HG03439 (cell line): ENCODE data around the gene MDP1.

Source experiments
- ATAC-seq: cut with Tn5 transposase; IDR thresholded peaks from one replicate; pipeline ENCODE4 v1.9.1; 2021; ENCODE audit warnings: mild to moderate bottlenecking, moderate library complexity; ENCODE audit not compliant: unreplicated experiment

Gene MDP1

DNA sequence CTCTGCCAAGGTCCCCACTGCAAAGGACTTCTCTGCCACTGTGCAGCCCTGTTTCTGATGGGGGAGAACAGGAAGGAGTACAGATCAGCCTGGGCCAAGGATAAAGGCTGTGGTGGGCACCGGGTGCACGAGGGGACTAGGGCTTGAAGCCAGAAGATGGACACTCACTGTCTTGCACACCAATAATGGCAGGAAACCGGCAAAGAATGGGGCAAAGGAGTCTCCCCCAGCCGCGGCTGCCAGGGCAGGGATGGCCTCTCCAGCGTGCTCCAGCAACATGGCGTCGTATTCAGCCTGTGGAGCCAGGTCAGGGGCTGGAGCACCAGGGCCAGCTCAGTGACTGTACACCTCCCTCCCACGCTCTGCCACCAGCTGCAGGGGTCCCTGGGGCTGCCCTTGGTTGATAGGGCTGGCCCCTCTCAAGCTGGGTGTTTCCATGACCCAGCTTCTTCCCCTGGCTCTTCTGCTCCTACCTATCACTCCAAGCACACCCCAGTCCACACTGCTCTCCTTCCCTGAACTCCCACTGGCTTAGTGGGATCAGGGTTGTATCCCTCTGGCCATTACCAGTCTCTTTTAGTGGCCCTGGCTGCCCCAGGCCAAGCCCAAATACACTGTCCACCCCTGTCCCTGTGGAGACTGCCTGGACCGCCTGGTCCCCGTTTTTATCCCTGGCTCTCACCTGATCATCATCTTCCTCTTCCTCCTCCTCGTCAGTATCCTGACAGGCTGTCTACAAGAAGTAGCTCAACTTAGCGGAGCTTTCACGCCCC is 33.6 kb downstream of the MDP1 start:
- ATAC-seq = no peak

DNA sequence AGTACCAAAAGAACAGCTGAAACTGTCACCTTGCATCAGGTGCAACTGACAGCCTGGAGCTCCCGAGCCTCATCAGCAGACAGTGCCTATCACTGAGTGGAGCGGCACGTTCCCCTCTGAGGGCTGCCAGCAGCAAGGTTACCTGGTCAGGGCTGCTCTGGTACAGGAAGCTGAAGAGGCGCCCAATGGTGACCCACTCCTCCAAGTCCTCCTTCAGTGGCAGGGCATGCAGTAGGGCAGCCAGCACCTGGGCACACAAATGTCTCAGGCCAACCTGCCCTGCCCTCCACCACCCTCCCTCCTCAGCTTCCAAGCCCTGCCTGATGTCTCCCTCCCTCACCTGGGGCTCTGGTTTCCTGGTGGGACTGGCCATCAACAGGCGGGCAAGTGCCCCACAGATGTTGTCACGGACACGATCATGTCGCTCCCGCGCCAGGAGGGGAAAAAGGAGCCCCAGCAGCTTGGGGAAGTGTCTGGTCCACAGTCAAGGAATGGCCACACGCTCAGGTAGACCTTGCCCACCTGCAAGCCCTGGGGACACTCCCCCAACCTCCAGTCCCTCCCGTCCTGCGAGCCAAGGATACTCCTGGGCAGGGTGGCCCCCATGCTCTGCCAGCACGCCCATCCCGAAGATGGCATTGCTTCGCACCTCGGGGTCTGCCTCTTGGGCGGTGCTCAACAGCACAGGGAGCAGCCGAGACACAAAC is 34.3 kb downstream of the MDP1 start:
- no peak for ATAC-seq

DNA sequence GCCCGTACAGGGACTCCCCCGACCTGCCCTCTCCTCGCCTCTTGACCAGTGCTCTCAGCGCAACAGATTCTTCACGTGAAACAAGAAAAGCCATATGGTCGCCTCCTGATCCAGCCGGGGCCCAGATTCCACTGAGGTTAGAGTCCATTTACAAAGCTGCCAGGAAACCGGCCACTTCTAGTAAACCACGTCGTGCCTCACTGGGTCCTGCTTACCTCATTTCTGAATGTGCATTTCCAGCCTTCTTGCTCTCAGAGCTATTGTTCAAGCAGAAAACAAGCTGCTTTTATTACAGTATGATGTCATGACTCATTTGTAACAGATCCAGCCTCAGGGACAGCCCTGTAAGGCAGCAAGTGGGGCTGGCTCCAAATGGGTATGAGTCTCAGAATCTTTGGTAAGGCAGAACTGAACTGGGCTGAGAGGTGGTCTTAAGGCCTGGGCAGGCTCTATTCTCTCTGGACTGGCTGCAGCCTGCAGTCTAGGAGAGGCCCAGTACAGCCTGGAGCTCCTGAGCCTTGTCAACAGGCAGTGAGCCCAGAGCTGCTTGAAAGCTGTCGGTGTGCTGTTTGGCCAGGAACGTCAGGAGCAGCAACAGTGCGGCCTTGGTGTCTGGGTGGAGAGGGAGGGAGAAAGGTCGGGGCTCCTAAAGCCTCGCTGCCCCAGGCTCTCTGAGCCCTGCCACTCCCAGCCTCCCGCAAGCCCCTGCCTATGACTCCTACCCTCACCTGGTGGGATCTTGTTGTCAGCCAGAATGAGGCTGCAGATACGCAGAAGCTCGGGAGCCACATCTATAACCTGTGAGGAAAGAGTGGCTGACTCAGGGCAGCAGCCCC is 35.7 kb downstream of the MDP1 start:
- ATAC-seq = no peak

DNA sequence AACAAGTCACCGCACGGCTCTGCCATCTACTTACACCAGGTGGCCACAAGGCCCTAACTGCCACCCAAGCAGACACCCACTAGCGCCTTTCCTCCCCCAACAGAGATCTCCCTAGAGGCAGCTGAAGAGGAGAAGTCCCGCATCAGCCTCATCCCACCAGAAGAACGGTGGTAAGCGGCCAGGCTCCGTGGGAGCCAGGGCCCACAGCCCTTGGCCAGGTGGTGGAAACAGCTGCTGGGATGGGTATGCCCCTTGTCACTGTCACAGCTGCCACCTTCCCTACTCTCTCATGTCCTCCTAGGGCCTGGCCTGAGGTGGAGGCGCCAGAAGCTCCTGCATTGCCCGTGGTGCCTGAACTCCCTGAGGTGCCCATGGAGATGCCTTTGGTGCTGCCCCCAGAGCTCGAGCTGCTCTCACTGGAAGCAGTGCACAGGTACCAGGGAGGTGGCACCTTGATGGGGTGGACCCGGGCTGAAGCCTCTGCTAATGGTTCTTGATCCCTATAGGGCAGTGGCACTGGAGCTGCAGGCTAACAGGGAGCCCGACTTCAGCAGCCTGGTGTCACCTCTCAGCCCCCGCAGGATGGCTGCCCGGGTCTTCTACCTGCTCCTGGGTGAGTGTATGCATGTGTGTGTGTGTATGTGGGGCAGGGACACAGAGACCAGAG is 36.4 kb downstream of the MDP1 start:
- no peak for ATAC-seq

DNA sequence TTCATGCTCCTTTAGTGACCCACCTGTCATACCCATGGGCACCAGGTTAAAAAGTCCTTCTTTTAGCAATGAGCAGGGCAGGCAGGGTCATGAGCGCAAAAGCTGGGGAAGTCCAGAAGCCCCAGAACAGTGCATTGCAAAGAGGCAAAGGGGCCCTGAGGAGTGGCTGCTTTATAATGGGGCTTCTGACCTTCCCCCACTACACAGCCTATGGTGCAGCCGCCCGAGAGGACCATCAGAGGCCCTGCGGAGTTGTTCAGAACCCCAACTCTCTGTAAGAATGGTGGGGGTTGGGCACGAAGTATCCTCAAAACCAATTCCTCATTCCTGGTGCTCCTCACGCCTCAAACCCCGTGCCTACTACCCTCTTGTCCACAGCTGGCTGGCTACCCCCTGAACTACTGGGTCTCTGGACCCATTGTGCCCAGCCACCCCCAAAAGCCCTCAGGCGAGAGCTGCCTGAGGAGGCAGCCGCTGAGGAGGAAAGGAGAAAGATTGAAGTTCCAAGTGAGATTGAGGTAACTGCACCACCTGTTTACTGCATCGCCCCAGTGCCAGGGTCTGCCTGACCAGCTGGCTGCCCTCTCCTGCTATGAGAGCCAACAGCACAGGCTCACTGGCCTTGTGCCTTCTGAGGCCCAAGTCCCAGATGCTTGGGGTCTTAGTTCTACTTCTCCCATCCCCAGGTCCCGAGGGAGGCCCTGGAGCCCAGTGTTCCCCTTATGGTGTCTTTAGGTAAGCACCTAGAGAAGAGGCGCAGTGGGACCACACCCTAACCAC is 37.3 kb downstream of the MDP1 start:
- no peak for ATAC-seq

DNA sequence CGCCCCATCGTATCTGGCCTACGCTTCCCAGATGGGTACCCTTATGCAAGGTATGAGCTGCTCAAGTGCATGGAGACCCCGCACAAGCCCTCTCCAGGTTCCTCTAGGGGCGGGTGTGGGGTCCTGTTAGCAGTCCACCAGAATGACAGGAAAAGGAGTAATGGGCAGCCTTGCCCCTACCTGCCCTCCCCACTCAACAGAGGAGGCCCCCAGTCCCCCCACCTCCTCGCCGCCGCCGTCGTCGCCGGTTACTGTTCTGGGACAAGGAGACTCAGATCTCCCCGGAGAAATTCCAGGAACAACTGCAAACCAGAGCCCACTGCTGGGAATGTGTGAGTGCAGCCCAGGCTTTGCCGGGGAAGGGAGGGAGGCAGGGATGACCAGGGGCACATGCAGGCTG is 38.0 kb downstream of the MDP1 start:
- no peak for ATAC-seq

DNA sequence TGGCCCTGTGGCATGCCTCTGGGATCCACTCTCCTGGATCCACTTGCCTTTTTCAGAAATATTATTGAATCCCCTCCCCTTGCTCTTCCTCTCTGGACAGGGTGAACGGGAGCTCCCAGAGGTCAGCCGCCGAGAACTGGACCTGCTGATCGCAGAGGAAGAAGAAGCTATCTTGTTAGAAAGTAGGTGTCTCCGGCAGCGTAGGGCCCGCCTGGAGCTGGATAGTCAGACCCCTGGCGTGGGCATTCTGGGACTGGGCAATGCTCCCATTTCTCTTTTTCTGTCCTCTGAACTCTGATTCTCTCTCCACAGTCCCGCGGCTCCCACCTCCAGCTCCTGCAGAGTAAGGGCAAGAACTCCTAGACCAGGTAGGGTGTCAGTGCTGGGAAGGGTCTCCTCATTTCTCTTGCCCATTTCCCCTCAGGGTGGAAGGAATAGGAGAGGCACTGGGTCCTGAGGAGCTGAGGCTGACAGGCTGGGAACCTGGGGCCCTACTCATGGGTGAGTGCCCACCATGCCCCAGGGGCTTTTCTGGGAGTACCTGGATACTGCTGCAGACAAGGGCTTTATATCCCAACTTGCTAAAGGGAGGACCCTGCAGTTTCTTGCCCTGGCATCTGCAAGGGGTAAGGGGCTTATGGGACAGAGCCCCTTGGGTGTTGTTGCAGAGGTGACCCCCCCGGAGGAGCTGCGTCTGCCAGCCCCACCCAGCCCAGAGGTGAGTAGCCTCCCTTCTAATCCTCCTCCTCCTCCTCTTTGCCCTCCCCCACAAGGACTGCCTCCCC is 38.6 kb downstream of the MDP1 start:
- ATAC-seq = no peak

DNA sequence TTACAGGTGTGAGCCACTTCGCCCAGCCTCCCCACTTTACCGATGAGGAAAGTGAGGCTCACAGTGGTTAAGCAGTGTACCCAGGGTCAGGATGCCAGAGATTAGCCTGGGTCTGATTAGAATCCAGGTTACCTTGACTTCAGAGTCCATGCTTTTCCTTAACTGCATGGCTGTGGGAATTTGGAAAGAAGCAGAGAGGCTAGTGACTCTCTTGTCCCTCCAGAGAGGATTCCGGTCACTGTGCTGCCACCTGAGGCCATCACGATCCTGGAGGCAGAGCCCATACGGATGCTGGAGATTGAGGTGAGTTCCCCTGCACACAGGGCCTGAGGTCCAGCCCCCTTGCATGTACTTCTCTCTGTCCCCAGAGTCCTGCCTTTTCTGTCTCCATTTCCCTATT is 39.3 kb downstream of the MDP1 start:
- no peak for ATAC-seq

DNA sequence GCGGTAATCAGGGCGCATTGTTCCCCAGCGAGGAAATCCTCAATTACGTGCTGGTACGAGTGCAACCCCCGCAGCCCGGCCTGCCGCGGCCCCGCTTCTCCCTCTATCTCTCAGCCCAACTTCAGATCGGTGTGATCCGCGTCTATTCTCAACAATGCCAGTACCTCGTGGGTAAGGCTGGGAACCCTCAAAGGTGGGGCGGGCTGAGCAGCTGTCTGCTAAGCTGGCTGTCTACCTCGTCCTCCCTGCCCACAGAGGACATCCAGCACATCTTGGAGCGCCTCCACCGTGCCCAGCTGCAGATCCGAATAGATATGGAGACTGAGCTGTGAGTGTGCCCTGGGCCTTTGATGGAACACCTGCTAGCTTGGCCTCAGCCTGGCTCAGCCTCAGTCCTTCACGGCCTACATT is 43.0 kb downstream of the MDP1 start:
- ATAC-seq = no peak

DNA sequence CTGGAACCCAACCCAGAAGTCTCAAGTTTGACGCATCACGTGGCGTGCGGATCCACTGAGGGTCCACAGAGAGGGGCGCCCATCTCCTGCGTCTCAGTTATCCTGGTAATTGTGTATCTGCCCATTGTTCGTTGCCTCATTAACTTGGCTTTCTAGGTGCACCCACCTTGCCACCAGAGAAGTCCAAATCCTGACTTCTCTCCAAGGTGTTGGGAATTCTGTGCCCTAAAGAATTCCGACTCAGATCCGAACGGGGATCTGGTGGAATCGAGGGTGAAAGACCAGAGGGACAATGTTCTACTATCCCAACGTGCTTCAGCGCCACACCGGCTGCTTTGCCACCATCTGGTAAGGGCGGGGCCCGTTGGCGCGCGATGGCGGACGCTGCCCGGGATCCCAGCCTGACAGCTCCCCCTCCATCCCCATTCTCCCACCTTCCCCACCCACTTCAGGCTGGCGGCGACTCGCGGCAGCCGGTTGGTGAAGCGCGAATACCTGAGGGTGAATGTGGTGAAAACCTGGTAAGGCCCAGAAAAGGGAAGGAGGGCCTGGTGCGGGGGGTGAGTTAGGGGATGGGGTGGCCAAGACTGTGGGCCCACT is 43.5 kb downstream of the MDP1 start:
- no peak for ATAC-seq

DNA sequence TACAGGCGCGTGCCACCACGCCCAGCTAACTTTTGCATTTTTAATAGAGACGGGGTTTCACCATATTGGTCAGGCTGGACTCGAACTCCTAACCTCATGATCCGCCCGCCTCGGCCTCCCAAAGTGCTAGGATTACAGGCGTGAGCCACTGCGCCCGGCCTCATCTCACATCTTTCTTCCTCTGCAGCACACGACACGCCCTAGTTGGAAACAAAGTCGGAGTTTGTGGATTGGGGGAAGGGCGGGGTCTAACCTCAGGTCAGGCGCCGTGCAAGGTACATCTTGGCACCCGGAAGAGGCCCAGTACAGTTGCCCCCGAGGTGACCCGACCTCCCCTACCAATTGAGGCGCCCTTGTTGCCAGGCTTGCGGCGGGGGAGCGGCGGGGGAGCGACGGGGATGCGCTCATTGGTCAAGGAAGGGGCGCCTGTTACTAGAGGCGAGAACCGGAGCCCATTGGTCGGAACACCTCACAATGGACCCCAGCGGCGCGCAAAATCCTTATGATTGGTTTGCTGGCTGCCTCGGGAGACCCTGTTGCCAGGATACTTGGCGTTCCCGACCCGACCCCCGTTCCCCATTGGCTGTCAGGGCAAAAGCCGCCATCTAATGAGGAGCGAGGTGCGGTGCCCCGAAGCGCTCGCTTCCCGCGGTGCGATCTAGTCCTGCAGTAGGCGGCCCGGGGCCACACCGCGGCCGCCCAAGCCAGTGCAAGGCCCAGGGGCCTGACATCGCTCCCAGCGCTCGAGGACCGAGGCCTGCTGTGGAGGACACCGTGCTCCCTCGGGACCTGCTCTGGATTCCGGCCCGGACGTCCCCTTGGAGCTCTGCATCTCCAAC is 44.2 kb downstream of the MDP1 start, which contains the start of gene REC8:
Gene REC8, plus strand, starts transcription at position 659 of the 839 bp plus-strand sequence. CDS start 473 bp downstream, outside the sequence.
- peak; percentile 63 for ATAC-seq

DNA sequence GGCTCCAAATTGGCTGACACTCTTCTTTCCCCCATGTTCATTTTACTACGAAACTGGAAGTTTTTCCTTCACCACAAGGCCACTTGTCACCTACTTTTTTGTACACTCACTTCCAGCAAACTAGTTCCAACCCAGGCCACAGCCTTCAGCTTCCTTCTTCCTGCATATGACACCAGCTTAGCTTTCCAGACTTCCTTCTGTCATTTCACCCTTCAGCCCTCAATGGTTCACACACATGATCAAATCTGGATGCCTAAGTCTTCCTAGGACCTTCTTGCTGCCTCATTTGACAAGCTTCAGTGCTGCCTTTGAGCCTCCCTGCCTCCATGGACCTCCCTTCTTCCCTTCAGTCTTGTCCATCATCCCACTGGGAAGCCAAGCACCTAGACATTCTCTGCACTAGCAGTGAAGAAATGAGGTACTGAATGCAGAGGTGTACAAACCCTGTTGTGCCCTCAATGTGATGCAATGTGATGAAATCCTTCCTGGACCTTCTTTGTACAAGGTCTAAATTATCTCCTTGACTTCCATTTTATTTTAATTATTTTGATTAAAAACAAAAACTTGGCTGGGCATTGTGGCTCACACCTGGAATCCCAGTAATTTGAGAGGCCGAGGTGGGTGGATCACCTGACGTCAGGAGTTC is 48.3 kb downstream of the MDP1 start:
- no peak for ATAC-seq

DNA sequence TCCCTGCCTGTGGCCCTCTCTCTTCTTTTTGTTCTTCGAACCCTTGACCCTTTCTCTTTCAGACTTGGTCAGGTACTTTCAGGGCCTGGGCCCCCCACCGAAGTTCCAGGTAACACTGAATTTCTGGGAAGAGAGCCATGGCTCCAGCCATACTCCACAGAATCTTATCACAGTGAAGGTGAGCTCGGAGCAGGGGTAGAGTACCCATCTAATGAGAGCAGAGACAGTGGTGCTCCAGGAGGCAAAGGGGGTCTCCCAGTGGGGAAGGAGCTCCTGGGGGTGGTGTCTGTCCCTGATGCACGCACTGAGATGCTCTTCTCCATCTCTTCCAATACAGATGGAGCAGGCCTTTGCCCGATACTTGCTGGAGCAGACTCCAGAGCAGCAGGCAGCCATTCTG is 50.1 kb downstream of the MDP1 start:
- ATAC-seq = no peak

DNA sequence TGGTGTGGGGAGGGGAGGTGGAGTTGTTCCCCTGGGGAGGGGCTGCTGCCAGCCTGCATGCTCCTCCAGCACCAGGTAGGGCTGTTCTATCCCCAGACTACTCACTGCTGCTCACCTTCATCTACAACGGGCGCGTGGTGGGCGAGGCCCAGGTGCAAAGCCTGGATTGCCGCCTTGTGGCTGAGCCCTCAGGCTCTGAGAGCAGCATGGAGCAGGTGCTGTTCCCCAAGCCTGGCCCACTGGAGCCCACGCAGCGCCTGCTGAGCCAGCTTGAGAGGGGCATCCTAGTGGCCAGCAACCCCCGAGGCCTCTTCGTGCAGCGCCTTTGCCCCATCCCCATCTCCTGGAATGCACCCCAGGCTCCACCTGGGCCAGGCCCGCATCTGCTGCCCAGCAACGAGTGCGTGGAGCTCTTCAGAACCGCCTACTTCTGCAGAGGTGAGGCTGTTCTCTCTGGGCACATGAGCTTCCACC is 51.3 kb downstream of the MDP1 start:
- no peak for ATAC-seq
